K562 (cell line): ENCODE measurements around the gene MVK. TPM values are rescaled to one million over a fixed set of nuclear protein-coding genes. Genes with fewer than 3 reads are reported as not detected.

ENCODE experiments used
- ATAC-seq: fragments of 200-7000 bp; cut with Tn5 transposase; 3 replicates; pipeline ENCODE4 v1.9.1; 2020; ENCODE audit warnings: moderate library complexity
- BruUV-seq: library from RNA; stranded (reverse); fragments of 400-500 nt; replicated peaks from 2 replicates; lab custom pipeline; 2021; lab: Mats Ljungman, UMichigan
- CTCF ChIA-PET: fragments of 300-600 bp; formaldehyde crosslinking; extraction: SDS; loops from one replicate; lab custom pipeline; 2021; ENCODE audit warnings: low intra/inter-chr PET ratio; lab: Yijun Ruan, JAX
- POLR2A ChIA-PET: fragments of 300-600, 350-650 bp; sonication (Branson Sonifier 250); formaldehyde crosslinking; extraction: SDS; loops from one replicate; lab custom pipeline; 2021; ENCODE audit warnings: antibody characterized with exemption, inconsistent platforms; lab: Yijun Ruan, JAX
- DNase-seq, 4 experiments: peaks; one replicate each; pipeline versions ENCODE4 v3.0.0 to v3.0.0-alpha.2; 2011 to 2018; ENCODE audit warnings: low spot score in 3 of 4, mixed read lengths in 3 of 4; ENCODE audit errors: extremely low read depth in 1 of 4
- FAIRE-seq: peaks from 2 replicates; lab custom pipeline; 2011; peaks lifted over from hg19 to GRCh38; lab: Jason Lieb, UNC
- H2AFZ ChIP-seq: 2 replicates; pipeline ENCODE4 v1.6.0; 2011; ENCODE audit warnings: low read depth, low read length, control low read depth, inconsistent platforms
- H3K27ac ChIP-seq: fragments of 200-600 bp; 3 replicates; pipeline ENCODE4 v1.8.0; 2011; ENCODE audit warnings: low read depth, mild to moderate bottlenecking, control low read depth, inconsistent platforms, low read length, moderate library complexity, mixed read lengths; ENCODE audit errors: extremely low read depth
- H3K27me3 ChIP-seq, 2 experiments: fragments of 300-600 bp in 1 of 2; 2 replicates in 1 of 2; 3 replicates in 1 of 2; pipeline versions ENCODE4 v1.6.0 to v1.8.0; 2011; ENCODE audit warnings: inconsistent platforms in 2 of 2, low read length in 2 of 2, mild to moderate bottlenecking in 1 of 2, mixed read lengths in 1 of 2, moderate library complexity in 1 of 2; ENCODE audit not compliant: control insufficient read depth in 2 of 2, insufficient read depth in 2 of 2
- H3K36me3 ChIP-seq: fragments of 300-600 bp; 3 replicates; pipeline ENCODE4 v1.8.0; 2011; ENCODE audit warnings: mild to moderate bottlenecking, low read length, inconsistent platforms; ENCODE audit not compliant: control insufficient read depth, insufficient read depth
- H3K4me1 ChIP-seq, 2 experiments: fragments of 200-600 bp in 1 of 2; replicated peaks in 1 of 2; 2 replicates in 1 of 2; 3 replicates in 1 of 2; pipeline versions ENCODE4 v1.5.1 to v1.8.0; 2011; ENCODE audit warnings: inconsistent platforms in 2 of 2, low read length in 2 of 2, mild to moderate bottlenecking in 1 of 2, mixed read lengths in 1 of 2, moderate library complexity in 1 of 2; ENCODE audit not compliant: control insufficient read depth in 2 of 2, insufficient read depth in 2 of 2
- H3K4me2 ChIP-seq: 2 replicates; pipeline ENCODE4 v1.6.1; 2011; ENCODE audit warnings: low read length, control low read depth, inconsistent platforms, mixed read lengths; ENCODE audit not compliant: insufficient read depth
- H3K4me3 ChIP-seq: fragments of 200-600 bp; sonication (generic), shearing (Covaris generic); 2 replicates; pipeline ENCODE4 v1.5.1; 2016; ENCODE audit warnings: control low read depth, inconsistent platforms
- H3K79me2 ChIP-seq: fragments of 200-600 bp; 3 replicates; pipeline ENCODE4 v1.8.0; 2011; ENCODE audit warnings: low read length, inconsistent platforms; ENCODE audit not compliant: control insufficient read depth, insufficient read depth
- H3K9ac ChIP-seq, 2 experiments: 2 replicates each; pipeline versions ENCODE4 v1.6.0 to v1.6.1; 2011; ENCODE audit warnings: low read depth in 2 of 2, low read length in 2 of 2, control low read depth in 1 of 2, inconsistent platforms in 1 of 2, mild to moderate bottlenecking in 1 of 2, mixed read lengths in 1 of 2; ENCODE audit not compliant: insufficient read depth in 1 of 2
- H3K9me1 ChIP-seq: one replicate; pipeline ENCODE4 v1.6.0; 2011; ENCODE audit warnings: inconsistent platforms, mild to moderate bottlenecking, low read length, moderate library complexity; ENCODE audit not compliant: control insufficient read depth, insufficient read depth
- H3K9me3 ChIP-seq: replicated peaks from 2 replicates; pipeline ENCODE4 v1.5.1; 2011; ENCODE audit warnings: low read depth, low read length, inconsistent platforms; ENCODE audit not compliant: control insufficient read depth, insufficient read depth
- H4K20me1 ChIP-seq: replicated peaks from 2 replicates; pipeline ENCODE4 v1.6.1; 2011; ENCODE audit warnings: low read length, inconsistent platforms, mixed read lengths; ENCODE audit not compliant: control insufficient read depth, insufficient read depth
- BHLHE40 ChIP-seq: IDR thresholded peaks from 2 replicates; pipeline ENCODE4 v1.6.1; 2011; ENCODE audit warnings: low read length, improper control_type of control experiment
- BRD9 ChIP-seq: fragments of 450-650 bp; IDR thresholded peaks from 2 replicates; pipeline ENCODE4 v1.6.1; 2018; ENCODE audit warnings: low read depth; ENCODE audit not compliant: partially characterized antibody
- HOXB6 ChIP-seq: fragments of 250-450 bp; sonication (Bioruptor Pico); IDR thresholded peaks from 2 replicates; pipeline ENCODE4 v1.5.1; 2022; ENCODE audit warnings: mild to moderate bottlenecking, borderline replicate concordance
- NFIC ChIP-seq: fragments of 450-650 bp; IDR thresholded peaks from 2 replicates; pipeline ENCODE4 v1.6.1; 2017; ENCODE audit warnings: mild to moderate bottlenecking, inconsistent platforms
- POLR2G ChIP-seq: fragments of 200-400 bp; formaldehyde crosslinking; IDR thresholded peaks from 2 replicates; pipeline ENCODE4 v1.6.1; 2017; ENCODE audit warnings: low read depth, mild to moderate bottlenecking, antibody characterized with exemption, low read length, moderate library complexity
- WGBS: fragments of 100-300 bp; shearing (Covaris generic); methylation state at CpG from one replicate; pipeline ENCODE4 v1.1.6; 2016; ENCODE audit warnings: low coverage, mixed read lengths; ENCODE audit not compliant: insufficient coverage; ENCODE audit errors: missing lambda C conversion rate; 5-methylcytosine and 5-hydroxymethylcytosine counted together
- in situ Hi-C: fragments of 300-500 bp; cut with MboI; formaldehyde crosslinking; loops from 4 replicates; pipeline ENCODE4 v1.15.0; 2018; ENCODE audit warnings: inconsistent platforms, mixed read lengths
- intact Hi-C: fragments of 100-400 bp; cut with micrococcal nuclease; formaldehyde crosslinking; loops from 2 replicates; pipeline ENCODE4 v1.14.2; 2022
- polyA plus RNA-seq, 8 experiments: library from polyadenylated mRNA; depleted of rRNA in 4 of 8; stranded (reverse) in 5 of 8; unstranded in 3 of 8; fragments of >200 nt; fragmentation: Nextera tagmentation in 2 of 8; fragmentation: Illumina TruSeq in 1 of 8; extraction: Ambion mirVana in 2 of 8; extraction: Trizol in 1 of 8; gene quantifications; 2 replicates each; pipeline versions ENCODE4 v1.2.1 to v1.2.3, GENCODE V29; 2011 to 2014; ENCODE audit warnings: inconsistent platforms in 1 of 8, missing spikeins in 1 of 8
- total RNA-seq, 7 experiments: library from RNA; depleted of rRNA in 6 of 7; stranded (reverse); fragments of >200 nt in 6 of 7; fragmentation: Illumina TruSeq in 2 of 7; extraction: Trizol in 2 of 7; gene quantifications; 2 replicates each; pipeline versions ENCODE4 v1.2.1 to v1.2.3, GENCODE V29; 2011 to 2021; ENCODE audit warnings: low replicate concordance in 1 of 7
- TF ChIP-seq, protein P1 (sequence below): sonication (generic); formaldehyde crosslinking; IDR thresholded peaks from 2 replicates; pipeline ENCODE4 v1.5.0; 2020; ENCODE audit warnings: missing genetic modification reagents

Gene MVK
- total and polyA plus RNA-seq, 9 of the 15 experiments (the other 6 are each of a cell fraction or from before 2014, with no cell fraction given): 0.41 to 33.6 (median 18.8) TPM

DNA sequence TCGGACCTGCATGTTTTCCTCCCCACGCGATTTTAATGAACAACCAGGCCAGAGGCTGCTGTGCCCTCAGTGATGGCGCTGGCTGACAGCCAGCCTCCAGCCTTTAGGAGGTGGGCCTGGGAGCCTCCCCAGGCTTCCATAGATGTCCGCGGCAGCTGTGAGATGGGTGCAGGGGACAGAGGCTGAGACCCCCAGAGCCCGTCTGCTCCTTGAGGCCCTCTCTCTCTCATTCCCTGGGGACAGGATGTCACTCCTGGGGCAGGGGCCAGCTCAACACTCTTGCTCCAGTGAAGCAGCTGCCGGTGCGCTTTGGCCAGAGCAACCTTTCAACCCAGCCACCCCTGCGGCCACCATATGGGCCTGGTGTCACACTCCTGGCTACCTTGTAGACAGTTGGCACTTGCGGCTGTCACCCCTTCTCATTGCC is 24.8 kb downstream of the MVK start:
- Histone ChIP-seq H3K27ac (no peak overlapping the region), H3K9me3 (no peaks in the 10 kb centered on the region), H3K79me2 (no peaks in the 10 kb centered on the region), H3K4me2 (no peak overlapping the region), H3K4me1 (peaks cover 4 to 18% of the 10 kb centered on the region in 2 experiments; a peak in 3 of 5 replicates), H3K9ac (0 out of 4 replicates have a peak overlapping the region, but pooled peaks of 1 of the 2 experiments have one; percentile 32), H3K27me3 (peaks cover 0 to 12% of the 10 kb centered on the region in 2 experiments; a peak in 2 of 5 replicates)
- POLR2A ChIA-PET: interaction anchor here (0.7 to 1.5 kb wide), 4 partner anchors 9 to 38 kb away, joined by 3 to 5 read pairs (median 4); partner anchors contain the start of genes MMAB and MVK
- no peak for TF ChIP-seq BHLHE40
- TF ChIP-seq NFIC: 0 out of 2 replicates have a peak, but pooled peaks have one; percentile 2
- peak; percentile 73 for TF ChIP-seq POLR2G
- TF ChIP-seq, all 486 proteins: peak for 2
- Histone ChIP-seq H2AFZ (no peak overlapping the region), H3K9me1 (no peaks in the 10 kb centered on the region), H3K4me3 (no peak overlapping the region), H4K20me1 (peaks cover 26% of the 10 kb centered on the region), H3K36me3 (peaks cover 16% of the 10 kb centered on the region; the same call in 2 of the 3 replicates)
- BruUV-seq: no TSS peak
- CTCF ChIA-PET: interaction anchor here (1.9 kb wide), 1 partner anchor 177 kb away, joined by 17 read pairs; no protein-coding TSS in a partner anchor
- 70% methylated on average over 9 of the region's 11 CpGs for WGBS
- FAIRE-seq: no peak
- intact Hi-C loops: loop anchor here (10.0 kb wide), 2 partner anchors 84 to 116 kb away; partner anchors contain the start of gene FAM222A
- no peak for ATAC-seq
- no peak for DNase-seq
- in situ Hi-C loops: no loop called here

DNA sequence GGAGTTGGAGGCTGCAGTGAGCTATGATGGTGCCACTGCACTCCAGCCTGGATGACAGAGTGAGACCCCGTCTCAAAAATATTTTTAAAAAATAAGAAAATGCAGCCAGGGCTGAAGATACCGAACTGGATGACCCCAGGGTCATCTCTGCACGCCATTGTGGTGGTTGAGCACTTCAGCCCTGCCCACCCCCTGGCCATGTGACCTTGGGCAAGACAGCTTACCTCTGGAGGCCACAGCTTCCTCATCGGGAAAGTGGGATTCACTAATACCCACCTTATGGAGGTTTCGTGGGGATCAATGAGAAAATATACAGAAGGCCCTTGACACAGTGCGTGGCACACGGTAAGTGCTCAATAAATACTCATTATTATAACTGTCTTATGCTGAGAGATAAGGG is 25.5 kb downstream of the MVK start:
- DNase-seq: no peak
- Histone ChIP-seq H3K36me3 (peaks cover 16% of the 10 kb centered on the region; the same call in 2 of the 3 replicates), H3K27me3 (peaks cover 2 to 17% of the 10 kb centered on the region in 2 experiments; a peak in 2 of 5 replicates), H3K4me3 (no peak overlapping the region), H3K9me3 (no peaks in the 10 kb centered on the region), H3K4me2 (no peak overlapping the region), H3K27ac (no peak overlapping the region), H2AFZ (no peak overlapping the region), H3K4me1 (peaks cover 4 to 18% of the 10 kb centered on the region in 2 experiments; a peak in 3 of 5 replicates), H3K9ac (no peak overlapping the region), H3K79me2 (no peaks in the 10 kb centered on the region), H3K9me1 (no peaks in the 10 kb centered on the region), H4K20me1 (peaks cover 26% of the 10 kb centered on the region)
- in situ Hi-C loops: no loop called here
- ChIA-PET POLR2A (interaction anchor here (0.6 to 1.5 kb wide), 3 partner anchors 9 to 165 kb away, joined by 3 to 5 read pairs (median 4); no protein-coding TSS in a partner anchor), CTCF (no interaction called here)
- TF ChIP-seq BRD9 (no peak), HOXB6 (CRISPR knock-in tag) (no peak)
- TF ChIP-seq, protein P1, sequence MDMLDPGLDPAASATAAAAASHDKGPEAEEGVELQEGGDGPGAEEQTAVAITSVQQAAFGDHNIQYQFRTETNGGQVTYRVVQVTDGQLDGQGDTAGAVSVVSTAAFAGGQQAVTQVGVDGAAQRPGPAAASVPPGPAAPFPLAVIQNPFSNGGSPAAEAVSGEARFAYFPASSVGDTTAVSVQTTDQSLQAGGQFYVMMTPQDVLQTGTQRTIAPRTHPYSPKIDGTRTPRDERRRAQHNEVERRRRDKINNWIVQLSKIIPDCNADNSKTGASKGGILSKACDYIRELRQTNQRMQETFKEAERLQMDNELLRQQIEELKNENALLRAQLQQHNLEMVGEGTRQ (CRISPR knock-in tag): peak; percentile 14; the same call in 1 of the 2 replicates
- intact Hi-C loops: loop anchor here (10.0 kb wide), 2 partner anchors 84 to 116 kb away; partner anchors contain the start of gene FAM222A
- no peak for ATAC-seq
- FAIRE-seq: no peak
- no TSS peak for BruUV-seq
- 45% methylated on average over 7 of the region's 7 CpGs for WGBS
